SK-N-SH (cell line): ENCODE data around the gene KCNJ16. TPM values are rescaled to one million over a fixed set of nuclear protein-coding genes. Genes with fewer than 3 reads are reported as not detected.

ENCODE experiments used
- CTCF ChIA-PET: fragments of 300-600, 350-600 bp; formaldehyde crosslinking; extraction: SDS; loops from one replicate; lab custom pipeline; 2021; lab: Yijun Ruan, JAX
- POLR2A ChIA-PET: fragments of 350-600 bp; sonication (Branson Sonifier 250); formaldehyde crosslinking; extraction: SDS; loops from one replicate; lab custom pipeline; 2020; ENCODE audit warnings: antibody characterized with exemption, inconsistent platforms; lab: Yijun Ruan, JAX
- DNase-seq: peaks from one replicate; pipeline ENCODE4 v3.0.0; 2012
- H2AFZ ChIP-seq: fragments of 200-600 bp; sonication (generic); 2 replicates; pipeline ENCODE4 v1.8.1; 2016; ENCODE audit warnings: antibody characterized with exemption, mild to moderate bottlenecking, low read depth
- H3F3A ChIP-seq: fragments of 200-600 bp; sonication (generic); replicated peaks from 2 replicates; pipeline ENCODE3; 2016; ENCODE audit warnings: antibody characterized with exemption, mild to moderate bottlenecking; ENCODE audit not compliant: insufficient read depth
- H3K27ac ChIP-seq, 2 experiments: fragments of 200-500 bp in 1 of 2; fragments of 200-600 bp in 1 of 2; sonication (Bioruptor generic) in 1 of 2; sonication (generic), shearing (Covaris generic) in 1 of 2; 2 replicates each; pipeline versions ENCODE4 v1.5.1 to v1.6.1; 2014 to 2016; ENCODE audit warnings: low read depth in 2 of 2, inconsistent platforms in 1 of 2, low read length in 1 of 2, mild to moderate bottlenecking in 1 of 2, mixed read lengths in 1 of 2
- H3K27me3 ChIP-seq: fragments of 200-600 bp; sonication (generic), shearing (Covaris generic); 2 replicates; pipeline ENCODE4 v1.6.1; 2016; ENCODE audit warnings: mixed run types; ENCODE audit not compliant: insufficient read depth
- H3K36me3 ChIP-seq, 2 experiments: fragments of 200-500 bp in 1 of 2; fragments of 200-600 bp in 1 of 2; sonication (Bioruptor generic) in 1 of 2; sonication (generic) in 1 of 2; replicated peaks in 1 of 2; 2 replicates each; pipeline versions ENCODE3 to v1.5.1; 2014 to 2016; ENCODE audit warnings: low read length in 1 of 2, mild to moderate bottlenecking in 1 of 2; ENCODE audit not compliant: insufficient read depth in 2 of 2, control insufficient read depth in 1 of 2
- H3K4me1 ChIP-seq, 2 experiments: fragments of 200-500 bp in 1 of 2; fragments of 200-600 bp in 1 of 2; sonication (Bioruptor generic) in 1 of 2; sonication (generic), shearing (Covaris generic) in 1 of 2; 2 replicates each; pipeline versions ENCODE4 v1.5.1 to v1.6.1; 2014 to 2016; ENCODE audit warnings: low read depth in 1 of 2, low read length in 1 of 2, mixed run types in 1 of 2; ENCODE audit not compliant: insufficient read depth in 2 of 2, control insufficient read depth in 1 of 2
- H3K4me2 ChIP-seq: fragments of 200-600 bp; sonication (generic), shearing (Covaris generic); 2 replicates; pipeline ENCODE4 v1.6.1; 2017; ENCODE audit warnings: mixed run types
- H3K4me3 ChIP-seq, 2 experiments: fragments of 200-500 bp in 1 of 2; fragments of 200-600 bp in 1 of 2; sonication (Bioruptor generic) in 1 of 2; sonication (generic), shearing (Covaris generic) in 1 of 2; 2 replicates each; pipeline versions ENCODE4 v1.5.1 to v1.8.1; 2014 to 2016; ENCODE audit warnings: low read depth in 2 of 2, inconsistent platforms in 1 of 2, low read length in 1 of 2, mild to moderate bottlenecking in 1 of 2, mixed read lengths in 1 of 2, moderate library complexity in 1 of 2
- H3K79me2 ChIP-seq: fragments of 200-600 bp; sonication (generic); 2 replicates; pipeline ENCODE4 v1.8.1; 2017; ENCODE audit warnings: mild to moderate bottlenecking; ENCODE audit not compliant: insufficient read depth
- H3K9ac ChIP-seq: fragments of 200-600 bp; sonication (generic); 2 replicates; pipeline ENCODE4 v1.6.1; 2017; ENCODE audit warnings: mixed run types
- H3K9me2 ChIP-seq: fragments of 200-600 bp; sonication (generic); 2 replicates; pipeline ENCODE4 v1.6.1; 2017; ENCODE audit warnings: mixed run types
- H3K9me3 ChIP-seq: fragments of 200-600 bp; sonication (generic); 2 replicates; pipeline ENCODE4 v1.6.1; 2017; ENCODE audit warnings: mixed run types, mild to moderate bottlenecking, moderate library complexity
- H4K20me1 ChIP-seq: fragments of 200-600 bp; sonication (generic); 2 replicates; pipeline ENCODE4 v1.6.1; 2017; ENCODE audit warnings: mild to moderate bottlenecking, mixed run types; ENCODE audit not compliant: insufficient read depth
- ELF1 ChIP-seq: IDR thresholded peaks from 2 replicates; pipeline ENCODE4 v1.4.0; 2012
- FOSL2 ChIP-seq: IDR thresholded peaks from 2 replicates; pipeline ENCODE4 v1.4.0; 2012; ENCODE audit warnings: low read depth, mild to moderate bottlenecking, moderate library complexity, borderline replicate concordance
- FOXJ3 ChIP-seq: sonication (generic); formaldehyde crosslinking; IDR thresholded peaks from 2 replicates; pipeline ENCODE4 v1.5.1; 2020; ENCODE audit warnings: mild to moderate bottlenecking, missing genetic modification reagents
- GATA2 ChIP-seq: sonication (generic); formaldehyde crosslinking; IDR thresholded peaks from 2 replicates; pipeline ENCODE4 v1.5.0; 2020; ENCODE audit warnings: mild to moderate bottlenecking, missing genetic modification reagents
- JUND ChIP-seq: IDR thresholded peaks from 2 replicates; pipeline ENCODE4 v1.4.0; 2012
- MAX ChIP-seq: IDR thresholded peaks from 2 replicates; pipeline ENCODE4 v1.4.0; 2012; ENCODE audit warnings: low read depth
- RCOR1 ChIP-seq: fragments of 150-350 bp; IDR thresholded peaks from 2 replicates; pipeline ENCODE4 v1.6.1; 2017; ENCODE audit warnings: antibody characterized with exemption, low read length
- RFX5 ChIP-seq: IDR thresholded peaks from 2 replicates; pipeline ENCODE4 v1.6.1; 2012; ENCODE audit warnings: mild to moderate bottlenecking, improper control_type of control experiment, low read length
- SMC3 ChIP-seq: IDR thresholded peaks from 2 replicates; pipeline ENCODE4 v1.6.1; 2012; ENCODE audit warnings: low read depth, low read length, improper control_type of control experiment
- TAF1 ChIP-seq: IDR thresholded peaks from 2 replicates; pipeline ENCODE4 v1.6.1; 2012; ENCODE audit warnings: low read depth, mild to moderate bottlenecking, low read length, moderate library complexity, borderline replicate concordance
- TEAD4 ChIP-seq: IDR thresholded peaks from 2 replicates; pipeline ENCODE4 v1.4.0; 2012; ENCODE audit warnings: mild to moderate bottlenecking, borderline replicate concordance; ENCODE audit not compliant: insufficient read depth
- YY1 ChIP-seq: IDR thresholded peaks from 2 replicates; pipeline ENCODE4 v1.4.0; 2012; ENCODE audit warnings: low read depth, mild to moderate bottlenecking
- ZBTB33 ChIP-seq: IDR thresholded peaks from 2 replicates; pipeline ENCODE4 v1.4.0; 2012; ENCODE audit warnings: low read depth, borderline replicate concordance
- WGBS: methylation state at CpG from one replicate; pipeline ENCODE4 v1.1.6; 2017; ENCODE audit warnings: low lambda C conversion rate; 5-methylcytosine and 5-hydroxymethylcytosine counted together
- polyA plus RNA-seq, 3 experiments: library from polyadenylated mRNA; depleted of rRNA; stranded (reverse); fragments of >200 nt; gene quantifications; 2 replicates each; pipeline ENCODE4 v1.2.3, GENCODE V29; 2012

The KCNJ16 gene
- polyA plus RNA-seq, 1 of the 3 experiments (the other 2 are of a cell fraction): not detected

GRCh38 chr17:70095455-70095854 is 20.4 kb downstream of the KCNJ16 start:
- 61% methylated on average over 4 of the region's 4 CpGs for WGBS
- CTCF ChIA-PET: interaction anchor here (0.6 to 1.0 kb wide), 5 partner anchors 8 to 488 kb away, joined by 3 to 6 read pairs (median 3); no protein-coding TSS in a partner anchor

GRCh38 chr17:70096861-70097260 is 21.8 kb downstream of the KCNJ16 start:
- H3K27me3 ChIP-seq: no peaks in the 10 kb centered on the region
- no peak overlapping the region for H3K9ac ChIP-seq
- no peaks in the 10 kb centered on the region for H4K20me1 ChIP-seq
- no peaks in the 10 kb centered on the region for H3K9me2 ChIP-seq
- H3K9me3 ChIP-seq: no peaks in the 10 kb centered on the region
- WGBS: 53% methylated on average over 8 of the region's 8 CpGs
- no peaks in the 10 kb centered on the region for H3K36me3 ChIP-seq
- TF ChIP-seq ZBTB33 (no peak), GATA2 (no peak), JUND (no peak), FOXJ3 (CRISPR knock-in tag) (no peak), YY1 (no peak), SMC3 (no peak), RCOR1 (no peak)
- DNase-seq: no peak
- H3F3A ChIP-seq: no peaks in the 10 kb centered on the region
- no peak overlapping the region for H3K4me2 ChIP-seq
- ChIA-PET POLR2A (no interaction called here), CTCF (interaction anchor here (1.1 kb wide), 1 partner anchor 41 kb away, joined by 3 read pairs; no protein-coding TSS in a partner anchor)
- no peak overlapping the region for H3K4me3 ChIP-seq
- no peaks in the 10 kb centered on the region for H3K79me2 ChIP-seq
- no peak overlapping the region for H3K27ac ChIP-seq
- H3K4me1 ChIP-seq: no peaks in the 10 kb centered on the region
- no peak overlapping the region for H2AFZ ChIP-seq

More at GRCh38 chr17:70095455-70095854, 20.4 kb downstream of the KCNJ16 start:
- Histone ChIP-seq H3K9ac (no peak overlapping the region), H2AFZ (no peak overlapping the region), H3K27ac (no peak overlapping the region), H3K4me2 (no peak overlapping the region), H3K9me2 (no peaks in the 10 kb centered on the region), H3K36me3 (no peaks in the 10 kb centered on the region), H3K4me1 (no peaks in the 10 kb centered on the region), H3K4me3 (no peak overlapping the region), H3K79me2 (no peaks in the 10 kb centered on the region), H4K20me1 (no peaks in the 10 kb centered on the region), H3F3A (no peaks in the 10 kb centered on the region), H3K27me3 (no peaks in the 10 kb centered on the region), H3K9me3 (no peaks in the 10 kb centered on the region)
- TF ChIP-seq ELF1: no peak
- TF ChIP-seq FOSL2: no peak
- no peak for TF ChIP-seq TEAD4
- no peak for TF ChIP-seq RFX5
- no peak for TF ChIP-seq TAF1
- TF ChIP-seq MAX: no peak
- TF ChIP-seq FOXJ3 (CRISPR knock-in tag): no peak
- no peak for DNase-seq
- POLR2A ChIA-PET: no interaction called here
